Duodenal mucosa (tissue), 2 donors: Measurements from ENCODE around the gene TBC1D1.
A peak's percentile ranks its signal among the peaks of the same experiment; 100 is the strongest.

Source experiments
- H3K27ac ChIP-seq: one replicate; pipeline ENCODE4 v1.7.0; 2013; ENCODE audit warnings: low read depth, low read length
- H3K27me3 ChIP-seq, 2 donors: one replicate each; pipeline ENCODE4 v1.7.0; 2013; ENCODE audit warnings: low read length in 2 of 2, control low read depth in 1 of 2; ENCODE audit not compliant: insufficient read depth in 2 of 2, control insufficient read depth in 1 of 2
- H3K36me3 ChIP-seq, 2 donors: one replicate each; pipeline ENCODE4 v1.7.0; 2013; ENCODE audit warnings: low read length in 2 of 2, control low read depth in 1 of 2; ENCODE audit not compliant: insufficient read depth in 2 of 2, control insufficient read depth in 1 of 2
- H3K4me1 ChIP-seq, 2 donors: one replicate each; pipeline ENCODE4 v1.7.0; 2013; ENCODE audit warnings: low read length in 2 of 2, control low read depth in 1 of 2; ENCODE audit not compliant: insufficient read depth in 2 of 2, control insufficient read depth in 1 of 2
- H3K4me3 ChIP-seq, 2 donors: one replicate each; pipeline ENCODE4 v1.7.0; 2013; ENCODE audit warnings: low read length in 2 of 2, low read depth in 1 of 2
- H3K9ac ChIP-seq, 2 donors: one replicate each; pipeline ENCODE4 v1.7.0; 2013; ENCODE audit warnings: low read length in 2 of 2, low read depth in 1 of 2
- H3K9me3 ChIP-seq, 2 donors: one replicate each; pipeline ENCODE4 v1.7.0; 2013; ENCODE audit warnings: low read length in 2 of 2, control low read depth in 1 of 2; ENCODE audit not compliant: control insufficient read depth in 1 of 2

The TBC1D1 gene

GRCh38 chr4:38167973-38168372, 277.1 kb downstream of the TBC1D1 start:
- H3K36me3 ChIP-seq: no peaks in the 10 kb centered on the region
- H3K4me3 ChIP-seq: no peak overlapping the region
- peaks cover 0 to 4% of the 10 kb centered on the region in 2 donors for H3K4me1 ChIP-seq
- H3K27ac ChIP-seq: no peak overlapping the region
- H3K9me3 ChIP-seq: peaks cover 3 to 4% of the 10 kb centered on the region in 2 donors
- no peaks in the 10 kb centered on the region for H3K27me3 ChIP-seq
- H3K9ac ChIP-seq: no peak overlapping the region

GRCh38 chr4:38169524-38169923, 278.6 kb downstream of the TBC1D1 start:
- no peak overlapping the region for H3K9ac ChIP-seq
- H3K4me3 ChIP-seq: no peak overlapping the region
- no peaks in the 10 kb centered on the region for H3K36me3 ChIP-seq
- peaks cover 0 to 4% of the 10 kb centered on the region in 2 donors for H3K4me1 ChIP-seq
- H3K9me3 ChIP-seq: peaks cover 0 to 1% of the 10 kb centered on the region in 2 donors
- H3K27me3 ChIP-seq: no peaks in the 10 kb centered on the region
- H3K27ac ChIP-seq: no peak overlapping the region

- no peak overlapping the region for H3K9ac ChIP-seq
- no peaks in the 10 kb centered on the region for H3K9me3 ChIP-seq
- H3K4me1 ChIP-seq: peaks cover 0 to 4% of the 10 kb centered on the region in 2 donors
- no peak overlapping the region for H3K27ac ChIP-seq
- no peaks in the 10 kb centered on the region for H3K36me3 ChIP-seq
- H3K4me3 ChIP-seq: no peak overlapping the region
- H3K27me3 ChIP-seq: no peaks in the 10 kb centered on the region
Observed at GRCh38 chr4:38170338-38171169, 279.7 kb downstream of the TBC1D1 start.

- no peak overlapping the region for H3K9ac ChIP-seq
- H3K9me3 ChIP-seq: no peaks in the 10 kb centered on the region
- peaks cover 2 to 7% of the 10 kb centered on the region in 2 donors for H3K4me1 ChIP-seq
- H3K36me3 ChIP-seq: no peaks in the 10 kb centered on the region
- H3K27ac ChIP-seq: no peak overlapping the region
- no peaks in the 10 kb centered on the region for H3K27me3 ChIP-seq
- no peak overlapping the region for H3K4me3 ChIP-seq
Observed at GRCh38 chr4:38172078-38172477, 281.2 kb downstream of the TBC1D1 start.

GRCh38 chr4:38173935-38174518, 283.1 kb downstream of the TBC1D1 start:
- Histone ChIP-seq H3K36me3 (no peaks in the 10 kb centered on the region), H3K4me1 (peaks cover 16 to 27% of the 10 kb centered on the region in 2 donors), H3K27ac (no peak overlapping the region), H3K9me3 (no peaks in the 10 kb centered on the region), H3K27me3 (no peaks in the 10 kb centered on the region), H3K9ac (no peak overlapping the region), H3K4me3 (no peak overlapping the region)

- Histone ChIP-seq H3K4me3 (no peak overlapping the region), H3K4me1 (peaks cover 20 to 30% of the 10 kb centered on the region in 2 donors), H3K27ac (no peak overlapping the region), H3K27me3 (no peaks in the 10 kb centered on the region), H3K9me3 (no peaks in the 10 kb centered on the region), H3K36me3 (no peaks in the 10 kb centered on the region), H3K9ac (no peak overlapping the region)
Observed at GRCh38 chr4:38174801-38175200, 283.9 kb downstream of the TBC1D1 start.

GRCh38 chr4:38176165-38176564, 285.3 kb downstream of the TBC1D1 start:
- Histone ChIP-seq H3K9ac (no peak overlapping the region), H3K27ac (no peak overlapping the region), H3K4me3 (no peak overlapping the region), H3K27me3 (no peaks in the 10 kb centered on the region), H3K9me3 (no peaks in the 10 kb centered on the region), H3K36me3 (no peaks in the 10 kb centered on the region), H3K4me1 (peaks cover 21 to 38% of the 10 kb centered on the region in 2 donors)

GRCh38 chr4:38177035-38177546, 286.2 kb downstream of the TBC1D1 start:
- H3K9ac ChIP-seq: peak overlapping the region; percentile 28 to 51
- no peaks in the 10 kb centered on the region for H3K27me3 ChIP-seq
- peak overlapping the region in 1 of 2 donors; percentile 31 for H3K4me3 ChIP-seq
- no peaks in the 10 kb centered on the region for H3K36me3 ChIP-seq
- H3K4me1 ChIP-seq: peaks cover 21 to 38% of the 10 kb centered on the region in 2 donors
- H3K27ac ChIP-seq: no peak overlapping the region
- H3K9me3 ChIP-seq: no peaks in the 10 kb centered on the region

GRCh38 chr4:38177641-38178391, 286.9 kb downstream of the TBC1D1 start:
- no peaks in the 10 kb centered on the region for H3K9me3 ChIP-seq
- H3K4me1 ChIP-seq: peaks cover 21 to 38% of the 10 kb centered on the region in 2 donors
- peak overlapping the region; percentile 12 to 31 for H3K4me3 ChIP-seq
- no peaks in the 10 kb centered on the region for H3K27me3 ChIP-seq
- H3K9ac ChIP-seq: peak overlapping the region; percentile 28 to 51
- no peaks in the 10 kb centered on the region for H3K36me3 ChIP-seq
- no peak overlapping the region for H3K27ac ChIP-seq
